WERI-Rb-1 (cell line): ENCODE data around the gene SORL1.

ENCODE experiments used
- DNase-seq: peaks from one replicate; pipeline ENCODE4 v3.0.0-alpha.2; 2020
- H3K27ac ChIP-seq: fragments of 250-450 bp; sonication (Bioruptor Pico); 2 replicates; pipeline ENCODE4 v1.5.1; 2020; ENCODE audit warnings: mild to moderate bottlenecking, moderate library complexity
- H3K27me3 ChIP-seq: fragments of 250-450 bp; sonication (Bioruptor Pico); 2 replicates; pipeline ENCODE4 v1.5.1; 2021; ENCODE audit warnings: mild to moderate bottlenecking, low read depth, moderate library complexity; ENCODE audit not compliant: insufficient read depth, severe bottlenecking
- H3K36me3 ChIP-seq: fragments of 250-450 bp; sonication (Bioruptor Pico); 2 replicates; pipeline ENCODE4 v1.5.1; 2020; ENCODE audit warnings: mild to moderate bottlenecking, moderate library complexity
- H3K4me3 ChIP-seq: 2 replicates; pipeline ENCODE4 v1.5.1; 2011; ENCODE audit warnings: low read depth, mild to moderate bottlenecking, control low read depth, low read length
- H3K9me3 ChIP-seq: fragments of 250-450 bp; sonication (Bioruptor Pico); 2 replicates; pipeline ENCODE4 v1.5.1; 2021; ENCODE audit warnings: mild to moderate bottlenecking, moderate library complexity; ENCODE audit not compliant: severe bottlenecking
- CTCF ChIP-seq: IDR thresholded peaks from 2 replicates; pipeline ENCODE4 v1.5.1; 2011; ENCODE audit warnings: low read depth, mild to moderate bottlenecking, control low read depth, inconsistent platforms, low read length

SORL1 gene

GRCh38 chr11:121652971-121653370, 200.9 kb downstream of the SORL1 start:
- peak; percentile 25 for DNase-seq
- TF ChIP-seq CTCF: peak; percentile 37
- no peaks in the 10 kb centered on the region for H3K9me3 ChIP-seq
- no peaks in the 10 kb centered on the region for H3K27me3 ChIP-seq
- H3K4me3 ChIP-seq: no peak overlapping the region
- no peaks in the 10 kb centered on the region for H3K36me3 ChIP-seq
- H3K27ac ChIP-seq: no peak overlapping the region

GRCh38 chr11:121654259-121654842, 202.2 kb downstream of the SORL1 start:
- no peak for TF ChIP-seq CTCF
- no peak for DNase-seq
- no peaks in the 10 kb centered on the region for H3K36me3 ChIP-seq
- H3K27ac ChIP-seq: no peak overlapping the region
- H3K27me3 ChIP-seq: no peaks in the 10 kb centered on the region
- H3K9me3 ChIP-seq: no peaks in the 10 kb centered on the region
- no peak overlapping the region for H3K4me3 ChIP-seq

GRCh38 chr11:121654843-121655536, 202.9 kb downstream of the SORL1 start:
- no peak for DNase-seq
- Histone ChIP-seq H3K4me3 (peak overlapping the region; percentile 47), H3K27me3 (no peaks in the 10 kb centered on the region), H3K9me3 (no peaks in the 10 kb centered on the region), H3K27ac (peak overlapping the region; percentile 80), H3K36me3 (no peaks in the 10 kb centered on the region)
- no peak for TF ChIP-seq CTCF

- Histone ChIP-seq H3K27ac (peak overlapping the region; percentile 80), H3K9me3 (no peaks in the 10 kb centered on the region), H3K4me3 (peak overlapping the region; percentile 47), H3K27me3 (no peaks in the 10 kb centered on the region), H3K36me3 (no peaks in the 10 kb centered on the region)
- peak; percentile 95 for TF ChIP-seq CTCF
- DNase-seq: peak; percentile 76
These were observed 203.6 kb downstream of the SORL1 start for GRCh38 chr11:121655537-121656327.

GRCh38 chr11:121656328-121657090, 204.4 kb downstream of the SORL1 start:
- H3K9me3 ChIP-seq: no peaks in the 10 kb centered on the region
- no peaks in the 10 kb centered on the region for H3K27me3 ChIP-seq
- H3K36me3 ChIP-seq: no peaks in the 10 kb centered on the region
- H3K4me3 ChIP-seq: no peak overlapping the region
- no peak for DNase-seq
- no peak for TF ChIP-seq CTCF
- no peak overlapping the region for H3K27ac ChIP-seq
